ENCODE results near the gene PDGFC.

DNA sequence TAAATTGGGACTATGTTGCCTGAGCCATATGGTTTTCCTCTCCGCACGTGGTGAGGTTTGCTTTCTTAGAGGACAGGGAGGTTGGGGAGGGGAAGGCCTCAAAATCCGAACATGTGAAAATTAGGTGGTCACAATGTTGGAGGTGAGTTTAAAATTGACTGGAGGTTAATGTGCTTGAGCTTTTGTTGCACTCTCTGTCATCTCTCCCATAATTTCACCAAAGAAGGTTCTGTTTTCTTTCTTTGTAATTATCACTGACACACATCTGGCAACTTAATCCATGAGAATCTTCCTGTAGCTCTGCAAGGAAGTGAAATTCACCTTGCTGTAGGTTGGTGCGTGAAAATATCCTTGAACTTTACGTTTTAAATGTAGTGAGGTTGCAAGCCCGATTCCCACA is 225.5 kb downstream of the PDGFC start:
- TF ChIP-seq CTCF (IDR thresholded peaks at IDR 0.05) (no peak), EP300 (IDR thresholded peaks at IDR 0.05) (no peak), POLR2A (IDR thresholded peaks at IDR 0.05) (no peak), POLR2AphosphoS5 (IDR thresholded peaks at IDR 0.05) (no peak)

Measured in stomach (tissue), 4 donors.